Activated naive CD4-positive, alpha-beta T cell treated with anti-CD3 and anti-CD28 coated beads, Interleukin-2, amount 50 U/mL, for 72 hours (primary cell): ENCODE data around the gene CSTB. TPM values are rescaled to one million over a fixed set of nuclear protein-coding genes. Genes with fewer than 3 reads are reported as not detected.
A peak's percentile ranks its signal among the peaks of the same experiment; 100 is the strongest.

Source experiments
- ATAC-seq, 2 donors: fragments of 150-1000 bp; cut with Tn5 transposase; 2 replicates each; pipeline ENCODE4 v1.10.0; 2021; ENCODE audit warnings: mild to moderate bottlenecking in 2 of 2, moderate library complexity in 2 of 2
- DNase-seq, 2 donors: peaks; one replicate each; pipeline ENCODE4 v3.0.0; 2021 to 2022; ENCODE audit warnings: low spot score in 2 of 2
- H3K27ac Mint-ChIP-seq, 2 donors: one replicate each; pipeline ENCODE4 v1.8.0; 2022; ENCODE audit warnings: mild to moderate bottlenecking in 2 of 2, mixed read lengths in 2 of 2
- H3K36me3 Mint-ChIP-seq, 2 donors: one replicate each; pipeline ENCODE4 v1.8.0; 2022; ENCODE audit warnings: mixed read lengths in 2 of 2
- H3K9me3 Mint-ChIP-seq, 2 donors: one replicate each; pipeline ENCODE4 v1.8.0; 2022; ENCODE audit warnings: mixed read lengths in 2 of 2
- total RNA-seq, 2 donors: library from RNA; stranded (reverse); gene quantifications; one replicate each; pipeline ENCODE4 v1.2.3, GENCODE V29; 2022

The CSTB gene
- total RNA-seq, 2 donors from 2014 or later = 19.8 to 36.7 TPM

DNA sequence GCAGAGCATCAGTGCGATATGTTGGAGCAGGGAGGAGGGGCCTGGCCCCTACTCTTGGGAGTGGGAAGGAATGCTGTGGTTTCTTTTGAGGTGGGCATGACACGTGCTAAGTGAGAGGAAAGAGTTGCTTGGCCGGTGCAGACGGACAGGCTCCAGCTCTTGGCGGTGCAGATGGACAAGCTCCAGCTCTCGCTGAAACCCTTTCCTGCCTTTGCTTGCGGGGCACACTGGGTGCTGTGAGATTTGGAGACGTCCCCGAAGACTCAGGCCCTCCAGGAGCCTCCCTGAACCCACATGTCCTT, 41.2 kb downstream of the CSTB start:
- H3K27ac Mint-ChIP-seq = no peak overlapping the region

GRCh38 chr21:43734131-43734927, 41.8 kb downstream of the CSTB start:
- H3K9me3 Mint-ChIP-seq = no peaks in the 10 kb centered on the region
- H3K36me3 Mint-ChIP-seq = peaks cover 0 to 15% of the 10 kb centered on the region in 2 donors
- ATAC-seq (peak; percentile 61 to 83), DNase-seq (no peak)
- peak overlapping the region in 1 of 2 donors; percentile 31 for H3K27ac Mint-ChIP-seq

More for the DNA sequence above, 41.2 kb downstream of the CSTB start:
- no peak for DNase-seq
- no peak for ATAC-seq
- no peaks in the 10 kb centered on the region for H3K9me3 Mint-ChIP-seq
- H3K36me3 Mint-ChIP-seq = peaks cover 0 to 16% of the 10 kb centered on the region in 2 donors

- DNase-seq = no peak
- peaks cover 0 to 11% of the 10 kb centered on the region in 2 donors for H3K36me3 Mint-ChIP-seq
- no peaks in the 10 kb centered on the region for H3K9me3 Mint-ChIP-seq
- ATAC-seq = peak; percentile 35 to 62
- H3K27ac Mint-ChIP-seq = peak overlapping the region in 1 of 2 donors; percentile 31
These were observed 42.5 kb downstream of the CSTB start for GRCh38 chr21:43733529-43734071.

- no peaks in the 10 kb centered on the region for H3K9me3 Mint-ChIP-seq
- H3K27ac Mint-ChIP-seq = no peak overlapping the region
- ATAC-seq (no peak), DNase-seq (no peak)
- H3K36me3 Mint-ChIP-seq = peaks cover 0 to 11% of the 10 kb centered on the region in 2 donors
These were observed 43.0 kb downstream of the CSTB start for GRCh38 chr21:43733060-43733459.

DNA sequence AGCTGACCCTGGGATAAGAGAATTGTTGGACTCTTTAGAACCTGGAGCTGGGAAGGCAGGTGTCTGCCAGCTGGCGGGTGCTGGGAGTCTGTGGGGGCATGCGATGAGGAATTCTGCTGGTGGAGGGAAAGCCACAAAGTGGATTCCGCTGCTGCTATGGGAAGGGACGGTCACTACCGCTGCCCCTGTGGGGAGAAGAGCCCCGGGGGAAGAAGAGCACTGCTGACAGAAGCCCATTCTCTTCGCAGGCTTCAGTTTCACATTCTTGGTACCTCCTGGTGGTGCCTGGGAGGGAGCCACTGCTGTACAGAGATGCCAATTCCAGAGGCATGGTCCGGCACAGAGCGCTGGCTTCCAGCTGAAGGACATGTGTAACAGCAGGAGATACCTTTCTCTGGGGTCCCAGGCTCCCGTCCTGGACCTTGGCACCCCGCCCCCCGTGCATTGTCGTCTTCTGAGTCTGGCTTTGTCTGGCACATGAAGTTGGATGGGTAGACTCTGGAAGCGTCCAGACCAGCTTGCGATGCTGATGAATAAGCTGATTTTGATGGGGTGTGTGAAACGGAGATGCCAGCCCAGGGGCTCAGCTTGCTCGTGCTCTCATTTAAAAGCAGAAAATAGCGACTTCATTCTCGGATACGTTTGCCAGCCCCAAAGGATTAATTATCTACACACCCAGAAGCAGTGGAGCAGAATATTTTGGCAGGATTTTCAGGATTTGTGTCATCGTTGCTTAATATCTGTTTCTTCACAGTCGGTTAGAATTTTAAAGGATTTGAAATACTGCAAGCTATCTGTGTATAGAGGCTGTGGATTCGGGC, 44.0 kb downstream of the CSTB start:
- no peak for DNase-seq
- ATAC-seq = no peak
- Mint-ChIP-seq H3K9me3 (no peaks in the 10 kb centered on the region), H3K27ac (no peak overlapping the region), H3K36me3 (peaks cover 0 to 11% of the 10 kb centered on the region in 2 donors)

DNA sequence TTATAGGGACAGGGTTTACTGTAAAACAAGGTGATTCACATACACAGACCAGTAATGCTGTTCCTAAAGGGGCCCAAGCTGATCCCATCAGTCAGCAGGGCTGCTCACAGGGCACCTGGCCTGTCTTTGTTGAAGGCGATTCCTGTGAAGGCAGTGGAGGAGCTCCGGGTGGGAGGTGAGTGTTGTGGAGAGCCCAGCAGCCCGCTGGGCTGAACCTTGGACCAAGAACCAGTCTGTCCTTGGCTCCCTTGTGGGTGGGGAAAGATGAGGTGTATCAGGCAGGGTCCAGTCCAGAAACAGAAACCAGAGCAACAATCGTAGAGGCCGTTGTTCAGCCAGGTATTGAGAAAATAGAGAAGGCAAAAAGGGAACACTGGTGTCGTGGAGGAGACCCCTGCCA, 44.6 kb downstream of the CSTB start:
- no peak for DNase-seq
- no peak for ATAC-seq
- H3K36me3 Mint-ChIP-seq = peaks cover 0 to 11% of the 10 kb centered on the region in 2 donors
- H3K27ac Mint-ChIP-seq = no peak overlapping the region
- H3K9me3 Mint-ChIP-seq = no peaks in the 10 kb centered on the region

GRCh38 chr21:43728467-43729390, 47.4 kb downstream of the CSTB start:
- Mint-ChIP-seq H3K9me3 (no peaks in the 10 kb centered on the region), H3K27ac (peak overlapping the region; percentile 77 to 86), H3K36me3 (peaks cover 0 to 6% of the 10 kb centered on the region in 2 donors)
- peak; percentile 72 to 89 for DNase-seq
- ATAC-seq = peak; percentile 86 to 93

GRCh38 chr21:43728154-43728466, 48.0 kb downstream of the CSTB start:
- ATAC-seq (no peak), DNase-seq (no peak)
- Mint-ChIP-seq H3K27ac (peak overlapping the region; percentile 77 to 82), H3K36me3 (peaks cover 0 to 6% of the 10 kb centered on the region in 2 donors), H3K9me3 (no peaks in the 10 kb centered on the region)

GRCh38 chr21:43727519-43728153, 48.5 kb downstream of the CSTB start:
- H3K9me3 Mint-ChIP-seq = no peaks in the 10 kb centered on the region
- peak overlapping the region; percentile 72 to 77 for H3K27ac Mint-ChIP-seq
- ATAC-seq (no peak), DNase-seq (no peak)
- peaks cover 0 to 6% of the 10 kb centered on the region in 2 donors for H3K36me3 Mint-ChIP-seq

- no peak for DNase-seq
- no peak for ATAC-seq
- peak overlapping the region; percentile 22 to 77 for H3K27ac Mint-ChIP-seq
- no peaks in the 10 kb centered on the region for H3K9me3 Mint-ChIP-seq
- peaks cover 0 to 6% of the 10 kb centered on the region in 2 donors for H3K36me3 Mint-ChIP-seq
These were observed 49.2 kb downstream of the CSTB start for GRCh38 chr21:43726686-43727518.

Other genes starting within 250 kb of the CSTB start
- under 1 TPM; 0.57 to 0.78 TPM for gene HSF2BP, start 116.8 kb downstream of the CSTB start, total RNA-seq
- 10 to 100 TPM; 39.1 to 61.5 TPM for gene RRP1B, start 116.7 kb downstream of the CSTB start, total RNA-seq
- gene PDXK, start 57.2 kb downstream of the CSTB start, total RNA-seq = 100 to 1,000 TPM in 1 of 2 donors, 10 to 100 TPM in 1; 70.3 to 121 TPM
- 10 to 100 TPM; 29.9 to 54.1 TPM for gene RRP1, start 13.3 kb upstream of the CSTB start, total RNA-seq
- 100 to 1,000 TPM in 1 of 2 donors, 10 to 100 TPM in 1; 21.2 to 109 TPM for gene AGPAT3, start 88.9 kb upstream of the CSTB start, total RNA-seq
- gene TRAPPC10, start 236.0 kb upstream of the CSTB start, total RNA-seq = 10 to 100 TPM; 49.2 to 59.5 TPM